A549 (cell line): ENCODE measurements around the gene ZNF496. TPM values are rescaled to one million over a fixed set of nuclear protein-coding genes. Genes with fewer than 3 reads are reported as not detected.

Source experiments
- ATAC-seq, 2 experiments: fragments of 200-7000 bp in 1 of 2; fragments of >200 bp in 1 of 2; cut with Nextera tagmentation in 1 of 2; cut with Tn5 transposase in 1 of 2; 3 replicates each; pipeline versions ENCODE4 v1.8.0 to v1.9.1; 2018 to 2020; ENCODE audit warnings: mild to moderate bottlenecking in 1 of 2, moderate library complexity in 1 of 2
- CTCF ChIA-PET: fragments of 300-600 bp; sonication (Branson Sonifier 250); formaldehyde crosslinking; extraction: SDS; loops from one replicate; lab custom pipeline; 2021; ENCODE audit warnings: antibody characterized with exemption, inconsistent platforms; lab: Yijun Ruan, JAX
- POLR2A ChIA-PET: fragments of 350-600 bp; formaldehyde crosslinking; extraction: SDS; loops from one replicate; lab custom pipeline; 2021; ENCODE audit warnings: antibody characterized with exemption, inconsistent platforms; lab: Yijun Ruan, JAX
- DNase-seq, 2 experiments: peaks; one replicate each; pipeline versions ENCODE4 v3.0.0 to v3.0.0-alpha.2; 2011 to 2016; ENCODE audit warnings: low read depth in 1 of 2, low spot score in 1 of 2
- FAIRE-seq: peaks from 2 replicates; lab custom pipeline; 2011; peaks lifted over from hg19 to GRCh38; lab: Jason Lieb, UNC
- H3K27ac ChIP-seq, 2 experiments: fragments of >200 bp; sonication (Bioruptor Twin); formaldehyde crosslinking; 3 replicates each; pipeline ENCODE4 v1.5.1; 2016 to 2017
- H3K4me1 ChIP-seq: fragments of >200 bp; sonication (Bioruptor Twin); formaldehyde crosslinking; 3 replicates; pipeline ENCODE4 v1.6.1; 2016
- H3K4me2 ChIP-seq: fragments of >200 bp; sonication (Bioruptor Twin); formaldehyde crosslinking; 3 replicates; pipeline ENCODE4 v1.6.1; 2016
- H3K4me3 ChIP-seq: fragments of >200 bp; sonication (Bioruptor Twin); formaldehyde crosslinking; 3 replicates; pipeline ENCODE4 v1.5.1; 2016
- H3K9me3 ChIP-seq: fragments of >200 bp; sonication (Bioruptor Twin); formaldehyde crosslinking; 3 replicates; pipeline ENCODE4 v1.6.1; 2016
- ATOH8 ChIP-seq: fragments of 250-450 bp; sonication (Bioruptor Pico); IDR thresholded peaks from 2 replicates; pipeline ENCODE4 v1.5.0; 2020; ENCODE audit warnings: low read depth, mild to moderate bottlenecking, moderate library complexity
- BHLHE40 ChIP-seq: IDR thresholded peaks from 2 replicates; pipeline ENCODE4 v1.6.1; 2012; ENCODE audit warnings: low read depth, low read length, inconsistent platforms
- CEBPB ChIP-seq, 2 experiments: fragments of >200 bp in 1 of 2; sonication (Bioruptor Twin) in 1 of 2; formaldehyde crosslinking in 1 of 2; IDR thresholded peaks; 2 replicates each; pipeline ENCODE4 v1.6.1; 2012 to 2016
- CHD2 ChIP-seq: fragments of 150-350 bp; IDR thresholded peaks from 2 replicates; pipeline ENCODE4 v1.6.1; 2014; ENCODE audit warnings: low read length; ENCODE audit not compliant: partially characterized antibody
- EHF ChIP-seq: fragments of 250-450 bp; sonication (Bioruptor Pico); IDR thresholded peaks from 2 replicates; pipeline ENCODE4 v1.5.0; 2020; ENCODE audit warnings: mild to moderate bottlenecking
- EHMT2 ChIP-seq: fragments of 200-600 bp; sonication (generic); IDR thresholded peaks from 2 replicates; pipeline ENCODE4 v1.6.1; 2016; ENCODE audit warnings: antibody characterized with exemption, low read depth, mild to moderate bottlenecking, moderate library complexity
- EP300 ChIP-seq, 2 experiments: fragments of >200 bp; sonication (Bioruptor Twin); formaldehyde crosslinking; IDR thresholded peaks; 2 replicates in 1 of 2; 3 replicates in 1 of 2; pipeline ENCODE4 v1.6.1; 2016 to 2017
- FOSB ChIP-seq: fragments of 250-450 bp; sonication (Bioruptor Pico); IDR thresholded peaks from 2 replicates; pipeline ENCODE4 v1.5.0; 2020; ENCODE audit warnings: mild to moderate bottlenecking, moderate library complexity
- FOSL2 ChIP-seq, 2 experiments: fragments of 450-650 bp in 1 of 2; fragments of >200 bp in 1 of 2; sonication (Bioruptor Twin) in 1 of 2; formaldehyde crosslinking; IDR thresholded peaks; 2 replicates each; pipeline versions ENCODE4 v1.5.0 to v1.6.1; 2016 to 2020; ENCODE audit warnings: mild to moderate bottlenecking in 1 of 2, moderate library complexity in 1 of 2
- GATA3 ChIP-seq: IDR thresholded peaks from 2 replicates; pipeline ENCODE4 v1.6.1; 2012; ENCODE audit warnings: borderline replicate concordance
- HOXA7 ChIP-seq: fragments of 250-450 bp; sonication (Bioruptor Pico); IDR thresholded peaks from 2 replicates; pipeline ENCODE4 v1.5.0; 2020; ENCODE audit warnings: mild to moderate bottlenecking, moderate library complexity
- HOXB13 ChIP-seq: fragments of 250-450 bp; sonication (Bioruptor Pico); IDR thresholded peaks from 2 replicates; pipeline ENCODE4 v1.5.0; 2020; ENCODE audit warnings: low read depth, mild to moderate bottlenecking, moderate library complexity
- HOXB5 ChIP-seq: fragments of 250-450 bp; sonication (Bioruptor Pico); IDR thresholded peaks from 2 replicates; pipeline ENCODE4 v1.5.0; 2020; ENCODE audit warnings: mild to moderate bottlenecking, moderate library complexity
- MAFK ChIP-seq: fragments of 450-650 bp; IDR thresholded peaks from 2 replicates; pipeline ENCODE4 v1.6.1; 2014; ENCODE audit not compliant: partially characterized antibody
- MYC ChIP-seq: IDR thresholded peaks from 2 replicates; pipeline ENCODE4 v1.6.1; 2012; ENCODE audit warnings: mild to moderate bottlenecking, inconsistent platforms, low read length, improper control_type of control experiment, borderline replicate concordance
- NFE2L2 ChIP-seq: fragments of 150-350 bp; conservative IDR thresholded peaks from 2 replicates; pipeline ENCODE4 v1.6.1; 2014; ENCODE audit warnings: low read length
- NR3C1 ChIP-seq: fragments of >200 bp; sonication (Bioruptor Twin); formaldehyde crosslinking; IDR thresholded peaks from 3 replicates; pipeline ENCODE4 v1.6.1; 2017
- PHF8 ChIP-seq: fragments of 200-600 bp; sonication (generic); IDR thresholded peaks from 2 replicates; pipeline ENCODE4 v1.6.1; 2016; ENCODE audit warnings: low read depth, mild to moderate bottlenecking, antibody characterized with exemption, moderate library complexity, borderline replicate concordance
- POLR2A ChIP-seq: IDR thresholded peaks from 2 replicates; pipeline ENCODE4 v1.6.1; 2012; ENCODE audit warnings: mild to moderate bottlenecking, low read length
- RARB ChIP-seq: fragments of 250-450 bp; sonication (Bioruptor Pico); IDR thresholded peaks from 2 replicates; pipeline ENCODE4 v1.8.0; 2021; ENCODE audit warnings: mild to moderate bottlenecking, moderate library complexity
- RCOR1 ChIP-seq: fragments of 150-350 bp; IDR thresholded peaks from 2 replicates; pipeline ENCODE4 v1.6.1; 2014; ENCODE audit warnings: antibody characterized with exemption, low read length, low read depth
- RNF2 ChIP-seq: fragments of 200-600 bp; sonication (generic); IDR thresholded peaks from 2 replicates; pipeline ENCODE4 v1.6.1; 2016; ENCODE audit warnings: low read depth, mild to moderate bottlenecking, antibody characterized with exemption, moderate library complexity, borderline replicate concordance
- SMC3 ChIP-seq: fragments of >200 bp; sonication (Bioruptor Twin); formaldehyde crosslinking; IDR thresholded peaks from 3 replicates; pipeline ENCODE4 v1.6.1; 2018; ENCODE audit warnings: inconsistent platforms
- TP53 ChIP-seq: fragments of 250-450 bp; sonication (Bioruptor Pico); IDR thresholded peaks from 2 replicates; pipeline ENCODE4 v1.5.0; 2021; ENCODE audit warnings: mild to moderate bottlenecking, moderate library complexity
- ZC3H11A ChIP-seq: fragments of 450-650 bp; IDR thresholded peaks from 2 replicates; pipeline ENCODE4 v1.6.1; 2014; ENCODE audit warnings: antibody characterized with exemption, mild to moderate bottlenecking
- ZSCAN20 ChIP-seq: fragments of 250-450 bp; sonication (Bioruptor Pico); IDR thresholded peaks from 2 replicates; pipeline ENCODE4 v1.8.0; 2022; ENCODE audit warnings: mild to moderate bottlenecking, moderate library complexity
- WGBS: methylation state at CpG from one replicate; pipeline ENCODE4 v1.1.6; 2017; ENCODE audit errors: missing lambda C conversion rate; 5-methylcytosine and 5-hydroxymethylcytosine counted together
- polyA plus RNA-seq, 4 experiments: library from polyadenylated mRNA; depleted of rRNA in 3 of 4; stranded (reverse); fragments of >200 nt; fragmentation: RNase III in 1 of 4; extraction: RNeasy Plus Mini Kit Qiagen cat#74134 plus additional on column Dnase treatment in 1 of 4; gene quantifications; 2 replicates in 3 of 4; 3 replicates in 1 of 4; pipeline ENCODE4 v1.2.3, GENCODE V29; 2011 to 2017
- TF ChIP-seq, protein P1 (sequence below): fragments of >200 bp; sonication (Bioruptor Twin); formaldehyde crosslinking; IDR thresholded peaks from 3 replicates; pipeline ENCODE4 v1.5.1; 2016
- TF ChIP-seq, protein P2 (sequence below): IDR thresholded peaks from 2 replicates; pipeline ENCODE4 v1.6.1; 2012
- TF ChIP-seq, protein P3 (sequence below): fragments of 150-350 bp; IDR thresholded peaks from 2 replicates; pipeline ENCODE4 v1.6.1; 2014; ENCODE audit warnings: low read depth, mild to moderate bottlenecking, low read length

ZNF496 gene
- polyA plus RNA-seq, 2 of the 4 experiments (the other 2 are of a cell fraction): 13.1 to 16.1 TPM

DNA sequence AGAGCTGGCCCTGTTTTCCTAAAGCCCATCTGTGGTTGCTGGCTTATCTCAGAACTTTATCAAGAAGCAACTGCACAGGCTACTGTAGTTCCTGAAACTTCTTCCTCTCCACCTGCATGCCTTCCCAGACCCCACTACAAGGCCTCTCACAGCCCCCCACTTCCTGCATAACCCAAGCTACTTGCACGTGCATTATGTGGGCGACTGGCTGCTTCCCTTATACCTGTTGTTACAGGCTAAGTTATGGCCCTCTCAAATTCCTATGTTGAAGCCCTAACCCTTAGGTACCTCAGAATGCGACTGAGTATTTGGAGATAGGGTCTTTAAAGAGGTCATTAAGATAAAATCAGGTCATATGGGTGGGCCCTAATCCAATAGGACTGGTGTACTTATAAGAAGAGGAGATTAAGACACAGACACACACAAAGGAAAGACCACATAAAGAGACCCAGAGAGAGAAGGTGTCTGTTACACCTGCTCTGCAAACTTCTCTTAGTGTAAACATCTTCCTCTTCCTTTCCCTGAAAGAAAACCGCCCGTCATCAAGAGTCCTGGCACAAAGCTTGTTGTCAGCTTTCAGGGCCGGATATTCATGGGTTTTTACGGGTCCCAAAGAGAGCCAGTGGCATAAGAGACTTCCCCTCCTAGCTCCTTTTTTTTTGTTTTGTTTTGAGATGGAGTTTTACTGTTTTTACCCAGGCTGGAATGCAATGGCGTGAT, 5.1 kb downstream of the ZNF496 start:
- no peak overlapping the region for H3K4me3 ChIP-seq
- POLR2A ChIA-PET: no interaction called here
- ATAC-seq: no peak
- peaks cover 6% of the 10 kb centered on the region; the same call in 1 of the 3 replicates for H3K4me1 ChIP-seq
- H3K9me3 ChIP-seq: no peaks in the 10 kb centered on the region
- no peak overlapping the region for H3K27ac ChIP-seq
- no peak for FAIRE-seq
- H3K4me2 ChIP-seq: no peak overlapping the region
- no peak for DNase-seq
- TF ChIP-seq BHLHE40 (no peak), RARB (no peak), FOSL2 (IDR thresholded peaks at IDR 0.05) (no peak), FOSL2 (CRISPR knock-in tag; IDR thresholded peaks at IDR 0.05) (no peak), TP53 (CRISPR knock-in tag) (no peak), HOXB13 (CRISPR knock-in tag) (no peak), RNF2 (no peak), RCOR1 (no peak), POLR2A (no peak), NR3C1 (no peak), ATOH8 (CRISPR knock-in tag) (no peak), CEBPB (IDR thresholded peaks at IDR 0.05) (no peak), EP300 (IDR thresholded peaks at IDR 0.05) (no peak), HOXA7 (CRISPR knock-in tag) (no peak), FOSB (no peak), EHF (CRISPR knock-in tag) (no peak), EHMT2 (no peak)
- TF ChIP-seq, protein P1, sequence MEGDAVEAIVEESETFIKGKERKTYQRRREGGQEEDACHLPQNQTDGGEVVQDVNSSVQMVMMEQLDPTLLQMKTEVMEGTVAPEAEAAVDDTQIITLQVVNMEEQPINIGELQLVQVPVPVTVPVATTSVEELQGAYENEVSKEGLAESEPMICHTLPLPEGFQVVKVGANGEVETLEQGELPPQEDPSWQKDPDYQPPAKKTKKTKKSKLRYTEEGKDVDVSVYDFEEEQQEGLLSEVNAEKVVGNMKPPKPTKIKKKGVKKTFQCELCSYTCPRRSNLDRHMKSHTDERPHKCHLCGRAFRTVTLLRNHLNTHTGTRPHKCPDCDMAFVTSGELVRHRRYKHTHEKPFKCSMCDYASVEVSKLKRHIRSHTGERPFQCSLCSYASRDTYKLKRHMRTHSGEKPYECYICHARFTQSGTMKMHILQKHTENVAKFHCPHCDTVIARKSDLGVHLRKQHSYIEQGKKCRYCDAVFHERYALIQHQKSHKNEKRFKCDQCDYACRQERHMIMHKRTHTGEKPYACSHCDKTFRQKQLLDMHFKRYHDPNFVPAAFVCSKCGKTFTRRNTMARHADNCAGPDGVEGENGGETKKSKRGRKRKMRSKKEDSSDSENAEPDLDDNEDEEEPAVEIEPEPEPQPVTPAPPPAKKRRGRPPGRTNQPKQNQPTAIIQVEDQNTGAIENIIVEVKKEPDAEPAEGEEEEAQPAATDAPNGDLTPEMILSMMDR: no peak
- TF ChIP-seq, protein P2, sequence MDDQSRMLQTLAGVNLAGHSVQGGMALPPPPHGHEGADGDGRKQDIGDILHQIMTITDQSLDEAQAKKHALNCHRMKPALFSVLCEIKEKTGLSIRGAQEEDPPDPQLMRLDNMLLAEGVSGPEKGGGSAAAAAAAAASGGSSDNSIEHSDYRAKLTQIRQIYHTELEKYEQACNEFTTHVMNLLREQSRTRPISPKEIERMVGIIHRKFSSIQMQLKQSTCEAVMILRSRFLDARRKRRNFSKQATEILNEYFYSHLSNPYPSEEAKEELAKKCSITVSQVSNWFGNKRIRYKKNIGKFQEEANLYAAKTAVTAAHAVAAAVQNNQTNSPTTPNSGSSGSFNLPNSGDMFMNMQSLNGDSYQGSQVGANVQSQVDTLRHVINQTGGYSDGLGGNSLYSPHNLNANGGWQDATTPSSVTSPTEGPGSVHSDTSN: no peak
- 98% methylated on average over 8 of the region's 8 CpGs for WGBS
- CTCF ChIA-PET: interaction anchor here (1.6 kb wide), 1 partner anchor 46 kb away, joined by 6 read pairs; no protein-coding TSS in a partner anchor

DNA sequence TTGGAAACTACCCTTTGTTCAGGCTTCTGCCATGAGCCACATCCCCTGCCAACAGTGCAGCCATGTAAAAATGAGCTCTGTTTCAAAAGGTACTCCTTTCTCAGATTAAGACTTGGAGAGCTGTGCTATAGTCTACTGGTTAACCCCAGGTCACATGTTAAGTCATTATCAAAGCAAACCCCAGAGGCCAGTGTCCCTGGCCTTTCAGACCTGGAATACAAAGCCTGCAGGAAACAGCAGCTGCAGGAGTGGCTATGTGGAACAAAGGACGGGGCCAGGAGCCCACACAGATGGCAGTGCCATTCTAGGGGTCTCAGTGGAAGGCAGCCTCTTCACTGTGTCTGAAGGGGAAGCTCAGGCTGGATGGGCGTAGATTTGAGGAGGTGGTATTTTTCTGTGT, 6.7 kb downstream of the ZNF496 start:
- POLR2A ChIA-PET: no interaction called here
- no peak; a peak in 1 of 6 replicates for ATAC-seq
- no peak overlapping the region for H3K4me2 ChIP-seq
- no peaks in the 10 kb centered on the region for H3K9me3 ChIP-seq
- no peak overlapping the region for H3K27ac ChIP-seq
- H3K4me3 ChIP-seq: no peak overlapping the region
- H3K4me1 ChIP-seq: no peaks in the 10 kb centered on the region; the same call in 2 of the 3 replicates
- no peak for TF ChIP-seq PHF8
- TF ChIP-seq MYC: no peak
- no peak for TF ChIP-seq SMC3
- TF ChIP-seq NFE2L2: no peak
- no peak for TF ChIP-seq HOXB5 (CRISPR knock-in tag)
- no peak for TF ChIP-seq ZSCAN20 (CRISPR knock-in tag)
- TF ChIP-seq ZC3H11A: no peak
- TF ChIP-seq, protein P3, sequence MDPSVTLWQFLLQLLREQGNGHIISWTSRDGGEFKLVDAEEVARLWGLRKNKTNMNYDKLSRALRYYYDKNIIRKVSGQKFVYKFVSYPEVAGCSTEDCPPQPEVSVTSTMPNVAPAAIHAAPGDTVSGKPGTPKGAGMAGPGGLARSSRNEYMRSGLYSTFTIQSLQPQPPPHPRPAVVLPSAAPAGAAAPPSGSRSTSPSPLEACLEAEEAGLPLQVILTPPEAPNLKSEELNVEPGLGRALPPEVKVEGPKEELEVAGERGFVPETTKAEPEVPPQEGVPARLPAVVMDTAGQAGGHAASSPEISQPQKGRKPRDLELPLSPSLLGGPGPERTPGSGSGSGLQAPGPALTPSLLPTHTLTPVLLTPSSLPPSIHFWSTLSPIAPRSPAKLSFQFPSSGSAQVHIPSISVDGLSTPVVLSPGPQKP: no peak
- no peak for TF ChIP-seq MAFK
- TF ChIP-seq CHD2: no peak
- no peak for TF ChIP-seq GATA3
- TF ChIP-seq EP300 (IDR thresholded peaks at IDR 0.05): no peak
- no peak for TF ChIP-seq BHLHE40
- TF ChIP-seq RNF2: no peak
- TF ChIP-seq, all 56 proteins: peak for 0
- 92% methylated on average over 2 of the region's 2 CpGs for WGBS
- no peak for FAIRE-seq
- DNase-seq: no peak
- CTCF ChIA-PET: interaction anchor here (1.1 to 1.5 kb wide), 2 partner anchors 15 to 418 kb away, joined by 3 read pairs; no protein-coding TSS in a partner anchor
